HG03457 (cell line): ENCODE data around the gene FBXL16.

Experiments used
- ATAC-seq: cut with Tn5 transposase; IDR thresholded peaks from one replicate; pipeline ENCODE4 v1.9.1; 2021; ENCODE audit warnings: moderate number of reproducible peaks; ENCODE audit not compliant: unreplicated experiment

Gene FBXL16

DNA sequence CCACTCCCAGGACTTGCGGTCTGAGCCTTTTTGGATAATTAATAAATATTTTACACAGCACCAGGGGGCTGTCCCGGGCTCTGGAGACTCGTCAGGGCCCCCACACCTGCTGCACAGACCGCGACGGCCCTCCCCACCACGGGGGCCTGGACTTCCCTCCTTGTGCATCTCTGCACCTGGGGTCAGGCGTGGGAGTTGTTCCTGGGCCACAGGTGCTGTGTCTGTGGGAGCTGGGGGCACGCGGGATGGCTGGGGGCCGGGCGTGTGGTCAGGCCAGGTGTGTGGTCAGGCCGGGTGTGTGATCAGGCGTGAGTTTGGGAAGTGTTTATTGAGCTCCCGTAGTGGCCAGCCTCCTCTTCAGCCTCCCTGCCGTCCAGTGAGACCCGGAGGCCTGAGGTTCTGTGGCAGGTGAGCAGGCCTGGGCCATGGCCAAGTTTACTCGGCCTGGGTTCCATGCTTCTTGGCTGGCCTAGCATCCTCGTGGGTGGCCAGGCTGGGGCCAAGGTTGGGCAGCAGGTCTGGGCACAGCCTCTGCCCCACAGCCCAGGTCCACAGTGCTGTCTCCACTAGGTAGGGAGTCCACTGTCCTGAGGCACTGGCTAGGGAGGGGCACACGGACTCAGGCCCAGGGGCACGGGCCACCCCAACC is 27.3 kb downstream of the FBXL16 start:
- ATAC-seq: no peak

DNA sequence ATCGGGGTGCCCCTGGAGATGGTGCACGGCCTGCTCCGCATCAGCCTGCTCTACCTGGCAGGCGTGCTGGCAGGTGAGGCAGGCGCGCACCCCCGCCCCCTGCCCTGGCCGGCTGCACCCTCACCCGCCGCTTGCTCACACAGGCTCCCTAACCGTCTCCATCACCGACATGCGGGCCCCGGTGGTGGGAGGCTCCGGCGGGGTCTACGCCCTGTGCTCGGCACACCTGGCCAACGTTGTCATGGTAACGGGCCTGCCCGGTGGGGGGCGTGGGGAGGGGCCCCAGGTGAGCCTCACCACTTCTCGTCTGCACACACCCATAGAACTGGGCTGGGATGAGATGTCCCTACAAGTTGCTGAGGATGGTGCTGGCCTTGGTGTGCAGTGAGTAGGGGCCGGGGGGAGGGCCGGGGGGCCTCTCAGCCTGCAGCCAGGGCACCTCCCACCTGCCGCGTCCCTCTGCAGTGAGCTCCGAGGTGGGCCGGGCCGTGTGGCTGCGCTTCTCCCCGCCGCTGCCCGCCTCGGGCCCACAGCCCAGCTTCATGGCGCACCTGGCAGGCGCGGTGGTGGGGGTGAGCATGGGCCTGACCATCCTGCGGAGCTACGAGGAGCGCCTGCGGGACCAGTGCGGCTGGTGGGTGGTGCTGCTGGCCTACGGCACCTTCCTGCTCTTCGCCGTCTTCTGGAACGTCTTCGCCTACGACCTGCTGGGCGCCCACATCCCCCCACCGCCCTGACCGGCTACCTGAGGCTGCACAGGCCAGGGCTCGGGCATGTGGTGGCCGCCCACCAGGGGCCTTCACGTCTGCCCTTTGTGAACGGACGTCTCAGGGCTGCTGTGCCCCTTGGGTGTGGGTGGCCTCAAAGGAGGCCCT is 28.0 kb downstream of the FBXL16 start:
- ATAC-seq: no peak

DNA sequence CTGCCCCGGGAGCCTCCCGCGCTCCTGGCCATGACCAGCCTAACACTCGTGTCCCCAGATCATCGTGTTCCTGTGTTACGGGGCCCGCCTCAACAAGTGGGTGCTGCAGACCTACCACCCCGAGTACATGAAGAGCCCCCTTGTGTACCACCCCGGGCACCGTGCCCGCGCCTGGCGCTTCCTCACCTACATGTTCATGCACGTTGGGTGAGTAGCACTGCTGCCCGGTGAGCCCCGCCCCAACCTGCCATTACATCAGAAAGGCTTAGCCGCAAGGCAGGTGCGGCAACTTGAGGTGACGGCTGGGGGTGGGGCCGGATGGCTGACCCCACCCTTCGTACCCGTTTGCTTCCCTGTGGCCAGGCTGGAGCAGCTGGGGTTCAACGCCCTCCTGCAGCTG is 28.7 kb downstream of the FBXL16 start:
- no peak for ATAC-seq

DNA sequence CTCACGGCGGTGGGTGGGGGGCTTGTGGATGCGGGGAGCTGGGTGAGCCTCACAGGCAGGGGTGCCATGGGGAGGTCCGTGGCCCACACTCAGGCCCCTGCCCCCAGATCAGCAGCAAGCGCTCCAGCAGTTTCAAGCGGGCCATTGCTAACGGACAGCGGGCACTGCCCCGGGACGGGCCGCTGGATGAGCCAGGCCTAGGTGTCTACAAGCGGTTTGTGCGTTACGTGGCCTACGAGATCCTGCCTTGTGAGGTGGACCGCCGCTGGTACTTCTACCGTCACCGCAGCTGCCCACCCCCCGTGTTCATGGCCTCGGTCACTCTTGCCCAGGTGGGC is 29.1 kb downstream of the FBXL16 start:
- no peak for ATAC-seq

DNA sequence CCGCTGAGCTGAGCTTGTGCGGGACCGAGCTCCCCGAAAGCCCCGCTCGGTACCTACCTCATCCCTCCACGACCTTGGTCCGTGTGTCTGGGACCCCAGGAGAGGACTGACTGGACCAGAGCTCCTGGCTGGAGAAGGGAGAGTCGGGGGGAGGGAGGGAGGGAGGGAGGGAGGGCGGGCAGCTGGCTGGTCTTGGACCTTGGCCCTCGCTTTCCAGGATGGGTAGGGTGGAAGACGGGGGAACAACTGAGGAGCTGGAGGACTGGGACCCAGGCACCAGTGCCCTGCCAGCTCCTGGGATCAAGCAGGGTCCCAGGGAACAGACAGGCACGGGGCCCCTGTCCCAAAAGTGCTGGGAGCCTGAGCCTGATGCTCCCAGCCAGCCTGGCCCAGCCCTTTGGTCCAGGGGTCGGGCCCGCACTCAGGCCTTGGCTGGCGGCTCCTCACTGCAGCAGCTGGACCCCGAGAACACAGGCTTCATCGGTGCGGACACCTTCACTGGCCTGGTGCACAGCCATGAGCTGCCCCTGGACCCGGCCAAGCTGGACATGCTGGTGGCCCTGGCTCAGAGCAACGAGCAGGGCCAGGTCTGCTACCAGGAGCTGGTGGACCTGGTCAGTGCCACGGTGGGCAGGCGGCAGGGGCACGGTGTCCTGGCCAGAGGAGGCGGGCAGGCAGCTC is 29.6 kb downstream of the FBXL16 start:
- no peak for ATAC-seq

DNA sequence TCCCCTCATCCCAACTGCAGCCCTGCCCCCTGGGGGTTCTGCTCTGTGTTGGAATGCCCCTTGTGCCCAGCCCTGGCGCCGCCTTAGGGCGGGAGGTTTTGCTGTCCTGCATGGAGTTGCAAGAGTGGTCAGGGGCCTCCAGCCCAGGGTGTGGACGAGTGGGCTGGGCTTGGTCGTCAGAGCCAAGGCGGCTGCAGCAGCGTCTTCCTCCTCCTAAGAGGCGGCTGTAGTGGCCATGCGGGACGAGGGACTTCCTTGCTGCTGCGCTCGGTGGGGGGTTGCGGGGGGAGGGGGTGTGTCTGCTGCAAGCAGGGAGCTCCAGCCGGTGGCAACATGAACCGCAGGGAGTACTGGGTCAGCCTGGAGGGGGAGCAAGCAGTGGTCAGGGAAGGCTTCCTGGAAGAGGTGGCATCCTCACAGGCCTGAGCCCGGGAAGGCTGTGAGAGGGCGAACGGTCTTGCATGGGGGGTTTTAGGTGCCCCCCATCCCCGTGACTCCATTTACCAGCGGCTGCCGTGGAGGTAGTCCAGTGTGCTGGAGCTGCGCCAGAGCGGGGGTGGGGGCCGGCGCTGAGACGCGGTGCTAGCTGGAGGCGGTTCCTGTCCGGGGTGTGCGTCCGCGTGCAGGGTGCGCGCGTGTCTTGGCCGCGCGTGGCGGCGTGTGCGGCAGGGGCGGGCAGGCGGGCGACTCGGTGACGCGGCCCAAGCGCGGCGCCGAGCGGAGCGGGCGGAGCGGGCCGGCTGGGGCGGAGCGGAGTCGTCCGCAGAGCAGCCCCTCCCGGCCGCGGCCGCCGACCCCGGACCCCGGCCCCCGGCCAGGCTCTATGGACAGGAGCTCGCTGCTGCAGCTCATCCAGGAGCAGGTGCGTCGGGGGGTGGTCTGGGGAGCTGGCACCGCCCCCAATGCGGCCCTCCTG is 30.4 kb downstream of the FBXL16 start, which contains the start of gene RHBDL1:
TSS of gene RHBDL1 (plus strand) at position 704 of the 916 bp plus-strand sequence. CDS start at position 824, 120 bp downstream.
- no peak for ATAC-seq

DNA sequence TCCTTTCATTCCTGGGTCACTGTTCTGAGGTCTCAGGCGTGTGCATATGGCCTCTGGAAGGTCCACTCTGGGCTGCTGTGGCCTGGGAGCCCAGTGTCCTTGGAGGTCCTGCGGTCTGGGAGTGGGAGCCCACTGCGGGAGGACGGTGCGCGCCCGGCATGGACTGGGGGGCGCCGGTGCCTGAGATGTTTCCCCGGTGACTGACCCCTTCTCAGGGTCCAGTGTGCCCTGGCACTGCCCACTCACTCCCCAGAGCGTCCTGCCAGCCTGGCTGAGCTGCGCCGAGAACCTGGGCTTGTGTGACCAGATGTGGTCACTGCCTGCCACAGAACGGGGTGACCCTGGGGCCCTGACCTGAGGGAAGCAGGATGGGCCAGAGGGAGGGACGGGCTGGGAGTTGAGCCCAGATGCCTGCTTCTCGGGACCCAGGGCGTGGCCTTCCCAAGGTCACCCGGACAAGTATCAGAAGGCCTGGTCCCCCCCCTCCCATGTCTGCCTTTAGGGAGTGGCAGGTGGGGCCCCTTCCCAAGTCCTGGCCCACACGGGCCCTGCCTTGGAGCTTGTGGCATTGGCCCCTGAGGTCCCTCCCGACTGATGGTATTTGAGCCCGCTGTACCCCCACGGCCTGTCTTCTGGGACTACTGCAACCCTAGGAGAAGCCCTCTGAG is 31.3 kb downstream of the FBXL16 start:
- no peak for ATAC-seq

DNA sequence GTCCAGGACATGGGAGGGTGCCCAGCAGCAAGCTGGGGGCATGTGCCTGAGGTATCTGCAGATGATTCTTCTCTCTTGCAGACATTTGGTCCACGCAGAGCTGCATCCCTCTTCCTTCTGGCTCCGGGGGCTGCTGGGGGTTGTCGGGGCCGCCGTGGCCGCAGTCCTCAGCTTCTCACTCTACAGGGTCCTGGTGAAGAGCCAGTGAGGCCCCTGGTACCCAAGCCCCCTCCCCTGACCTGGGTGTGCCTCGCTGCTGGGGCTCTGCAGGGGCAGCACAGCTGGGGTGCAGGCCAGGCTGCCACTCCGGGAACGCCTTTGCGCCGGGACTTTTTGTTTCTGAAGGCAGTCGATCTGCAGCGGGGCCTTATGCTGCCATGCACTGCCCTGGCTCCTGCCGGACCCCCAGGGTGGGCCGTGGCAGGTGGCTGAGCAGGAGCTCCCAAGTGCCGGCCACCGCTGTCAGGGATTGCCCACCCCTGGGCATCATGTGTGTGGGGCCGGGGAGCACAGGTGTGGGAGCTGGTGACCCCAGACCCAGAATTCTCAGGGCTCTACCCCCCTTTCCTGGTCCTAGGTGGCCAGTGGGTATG is 32.1 kb downstream of the FBXL16 start:
- no peak for ATAC-seq

DNA sequence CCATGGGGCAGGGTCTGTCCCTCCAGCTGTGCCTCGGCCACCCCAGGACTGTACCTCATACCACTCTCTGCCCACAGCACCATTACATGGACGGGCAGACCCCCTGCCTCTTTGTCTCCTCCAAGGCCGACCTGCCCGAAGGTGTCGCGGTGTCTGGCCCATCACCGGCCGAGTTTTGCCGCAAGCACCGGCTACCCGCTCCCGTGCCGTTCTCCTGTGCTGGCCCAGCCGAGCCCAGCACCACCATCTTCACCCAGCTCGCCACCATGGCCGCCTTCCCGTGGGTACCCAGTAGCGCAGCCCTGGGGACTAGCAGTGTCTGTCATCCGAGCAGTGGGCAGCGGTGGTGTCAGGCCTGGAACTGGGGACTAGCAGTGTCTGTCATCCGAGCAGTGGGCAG is 32.8 kb downstream of the FBXL16 start:
- ATAC-seq: no peak

DNA sequence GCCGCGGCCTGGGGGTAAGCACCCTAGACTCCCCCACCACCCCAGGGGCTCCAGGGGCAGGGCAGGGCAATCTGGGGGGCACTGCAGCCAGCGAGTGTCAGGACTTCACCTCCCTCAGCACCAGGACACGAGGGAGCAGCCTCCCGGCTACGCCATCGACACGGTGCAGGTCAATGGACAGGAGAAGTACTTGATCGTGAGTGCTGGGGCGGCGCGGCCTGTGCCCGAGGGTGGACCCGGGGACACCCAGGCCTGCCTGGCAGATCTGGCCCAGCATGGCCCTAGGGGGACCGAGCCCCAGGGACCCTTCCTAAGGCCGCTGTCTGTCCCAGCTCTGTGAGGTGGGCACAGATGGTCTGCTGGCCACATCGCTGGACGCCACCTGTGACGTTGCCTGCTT is 33.2 kb downstream of the FBXL16 start:
- ATAC-seq: no peak

DNA sequence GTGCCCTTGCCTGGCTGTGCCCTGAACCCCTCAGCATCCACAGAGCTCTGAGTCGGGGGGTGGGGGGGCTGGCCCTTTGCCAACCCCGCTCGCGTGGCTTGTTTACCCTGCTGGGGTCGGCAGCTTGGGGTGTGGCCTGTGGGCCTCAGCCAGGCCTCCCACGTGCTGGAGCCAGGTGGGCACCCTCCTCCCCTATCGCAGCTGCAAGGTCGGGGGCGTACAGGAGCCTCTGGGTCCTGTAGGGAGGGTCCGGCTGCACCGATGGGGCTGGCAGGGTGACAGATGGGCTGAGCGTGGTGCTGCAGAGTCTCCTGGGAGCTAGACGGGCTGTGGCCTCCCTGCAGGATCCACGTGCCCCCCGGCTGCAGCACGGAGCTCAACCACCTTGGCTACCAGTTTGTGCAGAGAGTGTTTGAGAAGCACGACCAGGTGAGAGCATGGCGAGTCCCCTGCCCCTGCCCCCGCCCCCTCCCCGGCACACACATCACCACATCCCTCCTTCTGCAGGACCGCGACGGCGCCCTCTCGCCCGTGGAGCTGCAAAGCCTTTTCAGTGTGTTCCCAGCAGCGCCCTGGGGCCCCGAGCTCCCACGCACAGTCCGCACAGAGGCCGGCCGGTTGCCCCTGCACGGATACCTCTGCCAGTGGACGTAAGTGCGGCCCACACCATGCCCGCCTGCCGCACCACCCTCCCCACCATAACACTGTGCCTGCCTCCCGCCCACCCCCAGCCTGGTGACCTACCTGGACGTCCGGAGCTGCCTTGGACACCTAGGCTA is 34.1 kb downstream of the FBXL16 start:
- no peak for ATAC-seq

DNA sequence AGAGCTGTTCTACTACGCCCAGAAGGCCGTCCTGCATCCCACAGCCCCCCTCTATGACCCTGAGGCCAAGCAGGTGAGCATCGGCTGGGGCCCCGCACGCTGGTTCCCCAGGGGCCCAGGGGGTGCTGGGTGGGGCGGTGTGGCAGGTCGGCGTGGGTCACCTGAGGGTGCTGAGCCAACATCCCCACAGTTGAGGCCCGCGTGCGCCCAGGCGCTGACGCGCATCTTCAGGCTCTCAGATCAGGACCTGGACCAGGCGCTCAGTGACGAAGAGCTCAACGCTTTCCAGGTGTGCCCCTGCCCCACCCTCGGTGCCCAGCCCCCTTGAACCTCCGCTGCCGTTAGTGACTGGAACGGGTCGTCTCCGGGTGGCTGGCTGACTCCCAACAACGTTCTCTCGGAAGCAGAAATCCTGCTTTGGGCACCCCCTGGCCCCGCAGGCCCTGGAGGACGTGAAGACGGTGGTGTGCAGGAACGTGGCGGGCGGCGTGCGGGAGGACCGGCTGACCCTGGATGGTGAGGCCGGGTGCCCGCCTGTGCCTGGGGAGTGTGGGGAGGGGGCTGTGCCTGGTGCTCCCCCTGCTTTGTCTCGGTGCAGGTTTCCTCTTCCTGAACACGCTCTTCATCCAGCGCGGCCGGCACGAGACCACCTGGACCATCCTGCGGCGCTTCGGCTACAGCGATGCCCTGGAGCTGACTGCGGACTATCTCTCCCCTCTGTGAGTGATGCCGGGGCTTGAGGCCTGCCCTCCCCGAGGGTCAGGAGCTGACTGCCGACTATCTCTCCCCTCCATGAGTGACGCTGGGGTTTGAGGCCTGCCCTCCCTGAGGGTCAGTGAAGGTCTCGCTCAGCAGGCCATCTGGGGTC is 34.9 kb downstream of the FBXL16 start:
- ATAC-seq: no peak

DNA sequence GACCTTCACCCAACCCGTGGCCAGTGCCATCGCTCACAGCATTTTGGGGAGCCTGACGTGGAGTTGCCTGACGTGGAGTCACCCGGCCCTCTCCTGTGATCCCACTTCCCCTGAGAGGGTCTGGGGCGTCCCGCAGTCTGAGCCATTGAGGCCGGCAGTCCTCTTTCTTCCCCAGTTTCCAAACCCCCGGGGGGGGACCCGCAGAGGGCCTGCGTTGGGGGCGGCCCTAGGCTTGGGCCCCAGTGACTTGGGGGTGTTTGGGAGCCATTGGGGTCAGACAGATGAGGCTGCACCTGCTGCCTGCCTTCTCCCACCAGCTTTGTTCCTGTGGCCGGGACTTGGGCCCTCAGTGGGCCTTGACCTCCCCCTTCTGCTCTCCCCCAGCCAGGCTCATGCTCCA is 35.9 kb downstream of the FBXL16 start:
- no peak for ATAC-seq

DNA sequence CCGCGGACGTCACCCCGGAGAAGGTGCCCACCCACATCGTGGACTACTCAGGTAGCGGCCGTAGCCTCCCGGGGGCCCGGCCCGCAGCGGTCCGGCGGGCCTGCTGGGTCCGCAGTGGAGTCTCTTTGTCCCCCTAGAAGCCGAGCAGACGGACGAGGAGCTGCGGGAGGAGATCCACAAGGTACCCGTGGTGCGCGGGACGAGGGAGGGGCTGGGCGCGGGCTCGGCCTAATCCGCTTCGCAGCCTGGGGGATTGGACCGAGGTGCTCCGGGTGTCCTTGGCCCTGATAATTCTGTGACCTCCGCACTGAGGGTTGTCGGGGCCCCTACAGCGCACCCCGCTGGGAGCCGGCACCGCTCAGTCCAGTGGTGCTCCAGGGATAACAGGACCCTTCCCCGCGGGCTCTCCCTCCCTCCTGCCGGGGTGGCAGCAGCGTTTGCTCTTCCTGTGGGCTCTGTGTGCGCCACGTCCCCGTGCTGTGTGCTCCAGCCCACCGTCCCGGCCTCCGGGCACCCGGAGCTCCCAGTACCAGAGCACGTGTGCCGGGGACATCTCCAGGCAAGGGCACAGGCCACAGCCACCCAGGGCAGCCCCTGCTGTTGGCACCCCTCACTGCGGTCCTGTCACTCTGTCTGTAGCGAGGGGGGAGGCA is 37.0 kb downstream of the FBXL16 start:
- no peak for ATAC-seq

DNA sequence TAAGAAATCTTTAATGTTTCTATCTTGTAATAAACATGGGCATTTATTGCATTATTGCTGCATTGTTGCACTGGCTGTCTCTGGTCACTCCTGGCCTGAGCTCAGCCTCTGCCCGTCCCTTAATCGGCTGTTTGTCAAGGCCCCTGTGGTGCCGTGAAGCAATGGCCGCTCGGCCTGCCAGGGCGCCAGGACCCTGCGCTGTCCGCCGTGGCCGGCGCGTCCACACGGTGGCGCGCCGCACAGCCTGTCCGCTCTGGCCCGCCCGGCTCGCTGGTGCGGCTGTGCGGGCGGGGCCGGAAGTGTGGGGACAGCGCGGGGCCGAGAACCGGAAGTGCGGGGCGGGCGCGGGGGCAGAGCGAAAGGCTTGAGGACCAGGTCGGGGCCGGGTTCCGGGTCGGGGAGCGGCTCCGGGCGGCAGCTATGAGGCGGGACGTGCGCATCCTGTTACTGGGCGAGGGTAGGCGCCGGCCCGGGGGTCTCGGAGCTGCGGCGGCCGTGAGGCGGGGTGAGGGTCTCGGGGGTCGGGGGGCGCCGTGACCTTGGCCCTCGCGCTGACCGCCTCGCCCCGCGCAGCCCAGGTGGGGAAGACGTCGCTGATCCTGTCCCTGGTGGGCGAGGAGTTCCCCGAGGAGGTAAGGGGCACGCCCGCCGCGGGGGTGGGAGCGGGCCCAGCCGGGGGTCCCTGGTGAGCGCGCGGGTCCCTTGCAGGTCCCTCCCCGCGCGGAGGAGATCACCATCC is 37.7 kb downstream of the FBXL16 start, which contains the start of gene RHOT2:
TSS of gene RHOT2 (plus strand) at position 353 of the 739 bp plus-strand sequence. CDS start at position 421, 68 bp downstream.
- ATAC-seq: peak; percentile 66

DNA sequence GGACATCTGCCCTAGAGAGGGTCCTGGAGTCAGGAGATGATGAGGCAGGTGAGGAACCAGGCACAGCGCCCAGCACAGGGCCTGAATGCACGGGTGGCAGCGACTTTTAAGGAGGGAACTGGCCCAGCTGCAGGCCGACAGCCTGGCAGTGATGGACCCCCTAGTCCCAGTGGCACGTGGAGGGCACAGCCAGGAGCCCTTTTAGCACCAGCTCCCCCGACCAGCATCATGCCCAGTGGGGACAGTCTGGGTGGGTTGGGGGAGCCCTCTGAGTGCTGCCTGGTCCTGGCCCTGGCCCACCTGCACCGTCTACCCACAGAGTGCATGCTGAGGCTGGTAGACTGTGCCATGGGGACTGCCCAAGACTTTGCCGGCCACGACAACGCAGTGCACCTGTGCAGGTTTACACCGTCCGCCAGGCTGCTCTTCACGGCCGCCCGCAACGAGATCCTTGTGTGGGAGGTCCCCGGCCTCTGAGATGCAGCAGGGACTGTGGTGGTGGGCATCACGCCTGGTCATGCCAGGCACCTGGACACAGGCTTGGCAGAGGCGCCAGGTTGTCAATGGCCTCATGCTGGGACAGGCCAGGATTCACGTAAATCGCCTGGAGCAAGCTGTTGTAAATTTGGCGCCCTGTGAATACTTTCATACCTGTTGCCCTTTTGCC is 38.4 kb downstream of the FBXL16 start:
- ATAC-seq: no peak
